A673 (cell line): ENCODE data around the gene ABCC11. TPM values are rescaled to one million over a fixed set of nuclear protein-coding genes. Genes with fewer than 3 reads are reported as not detected.

Experiments
- BruUV-seq: library from RNA; stranded (reverse); fragments of 400-500 nt; replicated peaks from 2 replicates; lab custom pipeline; 2021; lab: Mats Ljungman, UMichigan
- CTCF ChIA-PET: fragments of 300-600 bp; sonication (Branson Sonifier 250); formaldehyde crosslinking; loops from one replicate; lab custom pipeline; 2022; ENCODE audit warnings: antibody characterized with exemption; lab: Charles Lee
- POLR2A ChIA-PET: fragments of 300-600 bp; sonication (Branson Sonifier 250); formaldehyde crosslinking; loops from one replicate; lab custom pipeline; 2022; ENCODE audit warnings: antibody characterized with exemption; ENCODE audit not compliant: low non-redundant PET; lab: Charles Lee
- DNase-seq: peaks from one replicate; pipeline ENCODE4 v3.0.0-alpha.2; 2015; ENCODE audit warnings: low spot score
- H3K27ac ChIP-seq: fragments of 200-600 bp; sonication (generic); 2 replicates; pipeline ENCODE4 v1.5.1; 2016; ENCODE audit warnings: mixed run types, low read depth, mild to moderate bottlenecking, mixed read lengths, antibody characterized with exemption, low read length; ENCODE audit not compliant: poor library complexity, severe bottlenecking
- H3K27me3 ChIP-seq: fragments of 200-600 bp; sonication (generic); replicated peaks from 2 replicates; pipeline ENCODE4 v1.6.1; 2017; ENCODE audit warnings: mixed run types, low read depth, mild to moderate bottlenecking, mixed read lengths, antibody characterized with exemption, low read length; ENCODE audit not compliant: insufficient read depth, poor library complexity
- H3K36me3 ChIP-seq: fragments of 200-600 bp; sonication (generic); 2 replicates; pipeline ENCODE4 v1.6.1; 2016; ENCODE audit warnings: mixed run types, mild to moderate bottlenecking, mixed read lengths, antibody characterized with exemption, low read length; ENCODE audit not compliant: insufficient read depth, poor library complexity, severe bottlenecking
- H3K4me1 ChIP-seq: fragments of 200-600 bp; sonication (generic); 2 replicates; pipeline ENCODE4 v1.6.1; 2017; ENCODE audit warnings: mixed run types, mild to moderate bottlenecking, mixed read lengths, antibody characterized with exemption, low read length; ENCODE audit not compliant: insufficient read depth, poor library complexity, severe bottlenecking
- H3K4me3 ChIP-seq: fragments of 200-600 bp; sonication (generic); 2 replicates; pipeline ENCODE4 v1.5.1; 2016; ENCODE audit warnings: low read depth, mixed run types, mild to moderate bottlenecking, mixed read lengths, low read length; ENCODE audit not compliant: poor library complexity, severe bottlenecking
- H3K9me3 ChIP-seq: fragments of 200-600 bp; sonication (generic); 2 replicates; pipeline ENCODE4 v1.6.1; 2016; ENCODE audit warnings: mixed run types, low read depth, mild to moderate bottlenecking, mixed read lengths, antibody characterized with exemption, low read length; ENCODE audit not compliant: poor library complexity, severe bottlenecking
- EZH2 ChIP-seq: fragments of 200-600 bp; sonication (generic); IDR thresholded peaks from 2 replicates; pipeline ENCODE4 v1.6.1; 2017; ENCODE audit warnings: borderline replicate concordance, low read depth, mild to moderate bottlenecking, mixed read lengths, antibody characterized with exemption, low read length; ENCODE audit not compliant: poor library complexity, severe bottlenecking
- intact Hi-C: fragments of 100-400 bp; cut with micrococcal nuclease; formaldehyde crosslinking; loops from one replicate; pipeline ENCODE4 v1.10.0; 2022; ENCODE audit not compliant: unreplicated experiment
- total RNA-seq: library from RNA; stranded (reverse); gene quantifications from 2 replicates; pipeline ENCODE4 v1.2.3, GENCODE V29; 2021
- TF ChIP-seq, protein P1 (sequence below): fragments of 300-800, 200-600 bp; sonication (generic); conservative IDR thresholded peaks from 2 replicates; pipeline ENCODE4 v1.5.1; 2017; ENCODE audit warnings: low read depth, mild to moderate bottlenecking, antibody characterized with exemption, low read length, moderate library complexity, mixed read lengths

Gene ABCC11
- total RNA-seq, 1 experiment from 2014 or later: not detected

GRCh38 chr16:48143812-48144368, 103.4 kb downstream of the ABCC11 start:
- DNase-seq: no peak
- TF ChIP-seq EZH2: no peak
- TF ChIP-seq, protein P1, sequence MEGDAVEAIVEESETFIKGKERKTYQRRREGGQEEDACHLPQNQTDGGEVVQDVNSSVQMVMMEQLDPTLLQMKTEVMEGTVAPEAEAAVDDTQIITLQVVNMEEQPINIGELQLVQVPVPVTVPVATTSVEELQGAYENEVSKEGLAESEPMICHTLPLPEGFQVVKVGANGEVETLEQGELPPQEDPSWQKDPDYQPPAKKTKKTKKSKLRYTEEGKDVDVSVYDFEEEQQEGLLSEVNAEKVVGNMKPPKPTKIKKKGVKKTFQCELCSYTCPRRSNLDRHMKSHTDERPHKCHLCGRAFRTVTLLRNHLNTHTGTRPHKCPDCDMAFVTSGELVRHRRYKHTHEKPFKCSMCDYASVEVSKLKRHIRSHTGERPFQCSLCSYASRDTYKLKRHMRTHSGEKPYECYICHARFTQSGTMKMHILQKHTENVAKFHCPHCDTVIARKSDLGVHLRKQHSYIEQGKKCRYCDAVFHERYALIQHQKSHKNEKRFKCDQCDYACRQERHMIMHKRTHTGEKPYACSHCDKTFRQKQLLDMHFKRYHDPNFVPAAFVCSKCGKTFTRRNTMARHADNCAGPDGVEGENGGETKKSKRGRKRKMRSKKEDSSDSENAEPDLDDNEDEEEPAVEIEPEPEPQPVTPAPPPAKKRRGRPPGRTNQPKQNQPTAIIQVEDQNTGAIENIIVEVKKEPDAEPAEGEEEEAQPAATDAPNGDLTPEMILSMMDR: no peak
- POLR2A ChIA-PET: no interaction called here
- Histone ChIP-seq H3K27ac (no peak overlapping the region), H3K4me3 (no peak overlapping the region), H3K9me3 (peaks cover 4% of the 10 kb centered on the region), H3K36me3 (no peaks in the 10 kb centered on the region), H3K27me3 (no peaks in the 10 kb centered on the region), H3K4me1 (no peaks in the 10 kb centered on the region)
- CTCF ChIA-PET: no interaction called here
- BruUV-seq: no TSS peak
- intact Hi-C loops: no loop called here

GRCh38 chr16:48140821-48141220, 106.5 kb downstream of the ABCC11 start:
- no peak for TF ChIP-seq EZH2
- TF ChIP-seq, protein P1: no peak
- intact Hi-C loops: no loop called here
- H3K4me3 ChIP-seq: no peak overlapping the region
- H3K27me3 ChIP-seq: no peaks in the 10 kb centered on the region
- H3K4me1 ChIP-seq: no peaks in the 10 kb centered on the region
- no peak overlapping the region for H3K27ac ChIP-seq
- DNase-seq: no peak
- ChIA-PET CTCF (no interaction called here), POLR2A (no interaction called here)
- no peaks in the 10 kb centered on the region for H3K9me3 ChIP-seq
- BruUV-seq: no TSS peak
- H3K36me3 ChIP-seq: no peaks in the 10 kb centered on the region

DNA sequence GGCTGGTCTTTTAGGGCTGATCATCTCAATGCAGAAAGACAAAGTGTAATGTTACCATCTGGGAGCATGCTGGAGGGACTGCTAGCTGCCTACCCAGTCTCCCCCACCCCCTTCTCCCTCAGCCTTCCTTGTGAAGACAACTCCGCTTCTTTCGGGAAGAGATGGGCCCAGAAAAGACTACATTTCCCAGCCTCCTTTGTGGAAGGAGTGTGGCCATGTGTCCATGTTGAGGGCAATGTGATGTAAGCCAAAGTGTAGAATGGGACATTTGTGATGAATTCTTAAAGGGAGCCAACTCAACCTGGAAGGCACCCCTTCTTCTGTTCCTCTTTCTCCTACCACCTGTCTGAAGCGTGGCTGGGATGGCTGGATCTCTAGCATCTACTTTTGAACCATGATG, 107.8 kb downstream of the ABCC11 start:
- Histone ChIP-seq H3K36me3 (no peaks in the 10 kb centered on the region), H3K4me1 (no peaks in the 10 kb centered on the region), H3K4me3 (no peak overlapping the region), H3K9me3 (no peaks in the 10 kb centered on the region), H3K27ac (no peak overlapping the region), H3K27me3 (no peaks in the 10 kb centered on the region)
- CTCF ChIA-PET: no interaction called here
- TF ChIP-seq EZH2: no peak
- TF ChIP-seq, protein P1: no peak
- POLR2A ChIA-PET: no interaction called here
- intact Hi-C loops: no loop called here
- DNase-seq: no peak
- no TSS peak for BruUV-seq
